GM12878 (cell line): ENCODE data around the gene PLPP3. TPM values are rescaled to one million over a fixed set of nuclear protein-coding genes. Genes with fewer than 3 reads are reported as not detected.

ENCODE experiments used
- ATAC-seq: fragments of 200-7000 bp; cut with Tn5 transposase; 3 replicates; pipeline ENCODE4 v1.9.1; 2020; ENCODE audit warnings: mild to moderate bottlenecking, moderate library complexity
- BruUV-seq: library from RNA; stranded (reverse); fragments of 400-500 nt; replicated peaks from 2 replicates; lab custom pipeline; 2021; lab: Mats Ljungman, UMichigan
- CTCF ChIA-PET: fragments of 300-600 bp; sonication (Branson Sonifier 250); formaldehyde crosslinking; extraction: SDS; loops from one replicate; lab custom pipeline; 2021; ENCODE audit warnings: inconsistent platforms; lab: Yijun Ruan, JAX
- POLR2A ChIA-PET: fragments of 350-600 bp; formaldehyde crosslinking; extraction: SDS; loops from one replicate; lab custom pipeline; 2021; ENCODE audit warnings: inconsistent platforms; lab: Charles Lee
- RAD21 ChIA-PET: fragments of 300-600 bp; sonication (Branson Sonifier 250); formaldehyde crosslinking; loops from one replicate; lab custom pipeline; 2023; ENCODE audit warnings: antibody characterized with exemption; ENCODE audit not compliant: unreplicated experiment; lab: Charles Lee
- SMC1A ChIA-PET: fragments of 300-600 bp; sonication (Branson Sonifier 250); formaldehyde crosslinking; loops from one replicate; lab custom pipeline; 2023; ENCODE audit not compliant: unreplicated experiment, uncharacterized antibody; lab: Charles Lee
- DNase-seq: peaks from one replicate; pipeline ENCODE4 v3.0.0-alpha.2; 2011; ENCODE audit warnings: low read depth, low spot score
- FAIRE-seq: peaks from 3 replicates; lab custom pipeline; 2011; peaks lifted over from hg19 to GRCh38; lab: Jason Lieb, UNC
- H2AFZ ChIP-seq: 2 replicates; pipeline ENCODE4 v1.6.0; 2011; ENCODE audit warnings: low read depth, low read length, control low read depth; ENCODE audit not compliant: control insufficient read depth
- H3K27ac ChIP-seq: 2 replicates; pipeline ENCODE4 v1.5.1; 2011; ENCODE audit warnings: control low read depth; ENCODE audit not compliant: control insufficient read depth, insufficient read depth
- H3K27me3 ChIP-seq, 2 experiments: replicated peaks in 1 of 2; 2 replicates each; pipeline versions ENCODE4 v1.6.0 to v1.6.1; 2011; ENCODE audit warnings: low read length in 1 of 2; ENCODE audit not compliant: control insufficient read depth in 2 of 2, insufficient read depth in 2 of 2
- H3K36me3 ChIP-seq, 2 experiments: 2 replicates each; pipeline ENCODE4 v1.5.1; 2011; ENCODE audit warnings: low read length in 1 of 2; ENCODE audit not compliant: control insufficient read depth in 2 of 2, insufficient read depth in 2 of 2
- H3K4me1 ChIP-seq: 2 replicates; pipeline ENCODE4 v1.6.1; 2011; ENCODE audit warnings: mild to moderate bottlenecking, low read length, moderate library complexity, mixed read lengths; ENCODE audit not compliant: control insufficient read depth, insufficient read depth
- H3K4me2 ChIP-seq: 2 replicates; pipeline ENCODE4 v1.6.0; 2011; ENCODE audit warnings: control low read depth; ENCODE audit not compliant: control insufficient read depth, insufficient read depth
- H3K4me3 ChIP-seq: fragments of 200-600 bp; sonication (generic); 2 replicates; pipeline ENCODE4 v1.5.1; 2016
- H3K79me2 ChIP-seq: 2 replicates; pipeline ENCODE4 v1.6.0; 2011; ENCODE audit warnings: low read length; ENCODE audit not compliant: control insufficient read depth, insufficient read depth
- H3K9ac ChIP-seq: 2 replicates; pipeline ENCODE4 v1.8.0; 2011; ENCODE audit warnings: low read length, control low read depth, mixed read lengths; ENCODE audit not compliant: control insufficient read depth, insufficient read depth
- H3K9me3 ChIP-seq: replicated peaks from 3 replicates; pipeline ENCODE4 v1.5.1; 2011; ENCODE audit warnings: mild to moderate bottlenecking, low read length; ENCODE audit not compliant: control insufficient read depth, insufficient read depth
- H4K20me1 ChIP-seq: 2 replicates; pipeline ENCODE4 v1.6.0; 2011; ENCODE audit not compliant: control insufficient read depth, insufficient read depth
- CBX3 ChIP-seq: fragments of 200-600 bp; sonication (generic); IDR thresholded peaks from 2 replicates; pipeline ENCODE4 v1.6.1; 2016; ENCODE audit warnings: low read depth, borderline replicate concordance
- CHD2 ChIP-seq: IDR thresholded peaks from 2 replicates; pipeline ENCODE4 v1.6.1; 2011; ENCODE audit warnings: low read depth, low read length, improper control_type of control experiment, borderline replicate concordance
- HDAC2 ChIP-seq: fragments of 200-600 bp; sonication (generic); IDR thresholded peaks from 2 replicates; pipeline ENCODE4 v1.6.1; 2017
- MEF2B ChIP-seq: fragments of 450-650 bp; IDR thresholded peaks from 2 replicates; pipeline ENCODE4 v1.6.1; 2018; ENCODE audit warnings: mild to moderate bottlenecking, moderate library complexity; ENCODE audit not compliant: partially characterized antibody, poor library complexity, severe bottlenecking
- MTA3 ChIP-seq: IDR thresholded peaks from 2 replicates; pipeline ENCODE4 v1.6.1; 2012; ENCODE audit warnings: low read length, inconsistent platforms, borderline replicate concordance
- POLR2A ChIP-seq: IDR thresholded peaks from 2 replicates; pipeline ENCODE4 v1.6.1; 2011; ENCODE audit warnings: low read depth, mild to moderate bottlenecking, low read length
- RAD51 ChIP-seq: fragments of 450-650 bp; IDR thresholded peaks from 2 replicates; pipeline ENCODE4 v1.6.1; 2016; ENCODE audit warnings: moderate library complexity, mild to moderate bottlenecking, inconsistent platforms
- SREBF2 ChIP-seq: IDR thresholded peaks from 2 replicates; pipeline ENCODE4 v1.6.1; 2012; ENCODE audit warnings: mild to moderate bottlenecking, low read length
- STAT1 ChIP-seq: fragments of 450-650 bp; conservative IDR thresholded peaks from 2 replicates; pipeline ENCODE4 v1.6.1; 2014; ENCODE audit warnings: antibody characterized with exemption, mild to moderate bottlenecking
- ZNF24 ChIP-seq: fragments of 450-650 bp; IDR thresholded peaks from 2 replicates; pipeline ENCODE4 v1.6.1; 2017; ENCODE audit warnings: antibody characterized with exemption, mild to moderate bottlenecking
- in situ Hi-C: fragments of 300-500 bp; cut with MboI; formaldehyde crosslinking; loops from 9 replicates; pipeline ENCODE4 v1.14.3; 2018; ENCODE audit warnings: mixed read lengths
- intact Hi-C: fragments of 100-400 bp; cut with micrococcal nuclease; formaldehyde crosslinking; loops from one replicate; pipeline ENCODE4 v1.14.2; 2022; ENCODE audit not compliant: unreplicated experiment
- polyA plus RNA-seq, 11 experiments: library from polyadenylated mRNA; depleted of rRNA in 4 of 11; unstranded in 6 of 11; stranded (reverse) in 5 of 11; fragments of >200 nt; fragmentation: Nextera tagmentation in 4 of 11; fragmentation: Illumina TruSeq in 1 of 11; extraction: Ambion mirVana in 4 of 11; extraction: Trizol in 1 of 11; gene quantifications; 1 replicate in 1 of 11; 2 replicates in 10 of 11; pipeline versions ENCODE4 v1.2.1 to v1.2.3, GENCODE V29; 2011 to 2016; ENCODE audit warnings: inconsistent platforms in 2 of 11, missing spikeins in 2 of 11, low read depth in 1 of 11
- total RNA-seq, 4 experiments: library from RNA; depleted of rRNA in 3 of 4; stranded (reverse); fragments of >200 nt in 3 of 4; fragmentation: Illumina TruSeq in 1 of 4; extraction: Trizol in 1 of 4; gene quantifications; 2 replicates each; pipeline versions ENCODE4 v1.2.1 to v1.2.3, GENCODE V29; 2013 to 2021
- TF ChIP-seq, protein P1 (sequence below): fragments of 450-650 bp; IDR thresholded peaks from 2 replicates; pipeline ENCODE4 v1.6.1; 2017; ENCODE audit warnings: mild to moderate bottlenecking, moderate library complexity

The PLPP3 gene
- total and polyA plus RNA-seq, 10 of the 15 experiments (the other 5 are each of a cell fraction or from before 2014, with no cell fraction given) = 6.4 to 26.8 (median 9.5) TPM

DNA sequence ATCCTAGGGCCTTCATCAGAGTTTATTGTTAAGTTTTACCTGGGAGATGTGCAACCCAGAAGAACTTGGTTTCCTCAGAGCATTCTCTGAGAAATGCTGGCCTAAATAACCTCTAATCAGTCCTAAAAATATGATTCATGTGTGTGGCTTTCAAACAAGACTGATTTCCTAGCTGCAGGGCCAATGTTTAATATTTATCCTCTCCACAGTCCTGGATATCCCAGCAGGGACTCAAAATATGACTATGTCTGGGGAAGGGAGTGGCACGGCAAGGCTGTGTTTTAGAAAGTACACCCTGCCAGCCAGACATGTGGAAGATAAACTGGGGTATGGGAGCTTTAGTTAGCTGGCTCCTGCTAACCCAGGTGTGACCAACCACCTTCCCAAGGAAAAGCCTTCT is 26.3 kb downstream of the PLPP3 start (continued):
- TF ChIP-seq, protein P1, sequence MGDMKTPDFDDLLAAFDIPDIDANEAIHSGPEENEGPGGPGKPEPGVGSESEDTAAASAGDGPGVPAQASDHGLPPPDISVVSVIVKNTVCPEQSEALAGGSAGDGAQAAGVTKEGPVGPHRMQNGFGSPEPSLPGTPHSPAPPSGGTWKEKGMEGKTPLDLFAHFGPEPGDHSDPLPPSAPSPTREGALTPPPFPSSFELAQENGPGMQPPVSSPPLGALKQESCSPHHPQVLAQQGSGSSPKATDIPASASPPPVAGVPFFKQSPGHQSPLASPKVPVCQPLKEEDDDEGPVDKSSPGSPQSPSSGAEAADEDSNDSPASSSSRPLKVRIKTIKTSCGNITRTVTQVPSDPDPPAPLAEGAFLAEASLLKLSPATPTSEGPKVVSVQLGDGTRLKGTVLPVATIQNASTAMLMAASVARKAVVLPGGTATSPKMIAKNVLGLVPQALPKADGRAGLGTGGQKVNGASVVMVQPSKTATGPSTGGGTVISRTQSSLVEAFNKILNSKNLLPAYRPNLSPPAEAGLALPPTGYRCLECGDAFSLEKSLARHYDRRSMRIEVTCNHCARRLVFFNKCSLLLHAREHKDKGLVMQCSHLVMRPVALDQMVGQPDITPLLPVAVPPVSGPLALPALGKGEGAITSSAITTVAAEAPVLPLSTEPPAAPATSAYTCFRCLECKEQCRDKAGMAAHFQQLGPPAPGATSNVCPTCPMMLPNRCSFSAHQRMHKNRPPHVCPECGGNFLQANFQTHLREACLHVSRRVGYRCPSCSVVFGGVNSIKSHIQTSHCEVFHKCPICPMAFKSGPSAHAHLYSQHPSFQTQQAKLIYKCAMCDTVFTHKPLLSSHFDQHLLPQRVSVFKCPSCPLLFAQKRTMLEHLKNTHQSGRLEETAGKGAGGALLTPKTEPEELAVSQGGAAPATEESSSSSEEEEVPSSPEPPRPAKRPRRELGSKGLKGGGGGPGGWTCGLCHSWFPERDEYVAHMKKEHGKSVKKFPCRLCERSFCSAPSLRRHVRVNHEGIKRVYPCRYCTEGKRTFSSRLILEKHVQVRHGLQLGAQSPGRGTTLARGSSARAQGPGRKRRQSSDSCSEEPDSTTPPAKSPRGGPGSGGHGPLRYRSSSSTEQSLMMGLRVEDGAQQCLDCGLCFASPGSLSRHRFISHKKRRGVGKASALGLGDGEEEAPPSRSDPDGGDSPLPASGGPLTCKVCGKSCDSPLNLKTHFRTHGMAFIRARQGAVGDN = no peak
- no peak for TF ChIP-seq CBX3
- no peak for TF ChIP-seq CHD2
- TF ChIP-seq RAD51 = no peak
- no peak for TF ChIP-seq MTA3
- TF ChIP-seq SREBF2 = no peak
- no peak for TF ChIP-seq STAT1
- TF ChIP-seq POLR2A = no peak

DNA sequence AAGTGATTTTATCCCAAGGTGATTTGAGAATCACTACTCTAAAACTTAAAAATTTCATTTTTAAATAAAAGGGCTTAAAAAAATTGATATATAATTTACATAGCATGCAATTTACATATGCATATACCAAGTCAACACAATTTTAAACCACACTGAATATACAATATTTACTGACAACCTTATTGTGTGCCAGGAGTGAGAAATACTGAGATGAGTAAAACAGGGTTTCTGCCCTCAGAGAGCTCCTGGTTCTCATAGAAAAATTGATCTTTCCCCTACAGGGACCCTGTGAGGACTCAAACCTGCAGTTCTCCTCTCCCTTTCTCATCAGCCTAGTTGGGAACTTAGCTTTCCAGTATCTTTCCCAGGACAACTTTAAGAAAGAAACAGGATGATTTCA is 27.0 kb downstream of the PLPP3 start:
- Histone ChIP-seq H3K79me2 (no peaks in the 10 kb centered on the region), H3K4me2 (no peak overlapping the region), H3K4me3 (no peak overlapping the region), H3K27me3 (no peaks in the 10 kb centered on the region), H3K9me3 (no peaks in the 10 kb centered on the region), H4K20me1 (no peaks in the 10 kb centered on the region), H3K4me1 (no peaks in the 10 kb centered on the region), H3K27ac (no peak overlapping the region)
- POLR2A ChIA-PET = interaction anchor here (1.1 to 3.7 kb wide), 6 partner anchors 8 to 23 kb away, joined by 3 to 20 read pairs (median 6); no protein-coding TSS in a partner anchor
- no TSS peak for BruUV-seq
- CTCF ChIA-PET = interaction anchor here (0.9 to 2.5 kb wide), 6 partner anchors 9 to 31 kb away, joined by 3 to 9 read pairs (median 5); no protein-coding TSS in a partner anchor
- no peak for DNase-seq
- SMC1A ChIA-PET = interaction anchor here (1.4 to 25.4 kb wide), 7 partner anchors 10 to 221 kb away, joined by 3 to 342 read pairs (median 15); partner anchors contain the start of gene PLPP3
- intact Hi-C loops = no loop called here
- RAD21 ChIA-PET = interaction anchor here (0.6 to 12.7 kb wide), 7 partner anchors 9 to 1272 kb away, joined by 3 to 87 read pairs (median 5); no protein-coding TSS in a partner anchor
- TF ChIP-seq MEF2B (peak; percentile 15), HDAC2 (no peak), ZNF24 (no peak)
- TF ChIP-seq, all 136 proteins: peak for 1
- in situ Hi-C loops = no loop called here
- ATAC-seq (peak; percentile 58), FAIRE-seq (no peak)
- no peak overlapping the region for H3K9ac ChIP-seq
- no peaks in the 10 kb centered on the region for H3K36me3 ChIP-seq
- no peak overlapping the region for H2AFZ ChIP-seq
